ENCODE data around the gene TMEM273. TPM values are rescaled to one million over a fixed set of nuclear protein-coding genes. Genes with fewer than 3 reads are reported as not detected.

The TMEM273 gene
- polyA plus RNA-seq, 1 donor (not counting 4 experiments of a cell fraction or from before 2014, with no cell fraction given) = not detected

- Histone ChIP-seq H3K36me3 (ENCODE audit: control insufficient read depth in 2 of 2, extremely low read depth in 1 of 2, insufficient read depth in 2 of 2, low read length in 2 of 2) (no peaks in the 10 kb centered on the region), H3K4me3 (ENCODE audit: control insufficient read depth in 2 of 3, extremely low read depth in 1 of 3, insufficient read depth in 2 of 3, low read depth in 1 of 3, low read length in 3 of 3) (no peak overlapping the region), H2AFZ (ENCODE audit: control insufficient read depth, low read length) (no peak overlapping the region), H3K79me2 (ENCODE audit: control insufficient read depth, insufficient read depth, low read length) (no peaks in the 10 kb centered on the region), H3K27me3 (ENCODE audit: control insufficient read depth, extremely low read depth, insufficient read depth, low read length) (no peaks in the 10 kb centered on the region), H3K9me3 (ENCODE audit: control insufficient read depth, low read depth, low read length) (no peaks in the 10 kb centered on the region), H3K4me2 (ENCODE audit: control insufficient read depth, extremely low read depth, insufficient read depth, low read depth, low read length) (no peak overlapping the region), H3K9me1 (ENCODE audit: control insufficient read depth, extremely low read depth, insufficient read depth, low read length) (no peaks in the 10 kb centered on the region), H3K4me1 (ENCODE audit: control insufficient read depth, extremely low read depth, insufficient read depth, low read length) (no peaks in the 10 kb centered on the region), H3K9ac (ENCODE audit: control insufficient read depth, extremely low read depth, insufficient read depth, low read length) (no peak overlapping the region), H4K20me1 (ENCODE audit: control insufficient read depth, extremely low read depth, insufficient read depth, low read length) (no peaks in the 10 kb centered on the region), H3K27ac (ENCODE audit: control insufficient read depth, insufficient read depth, low read length) (no peak overlapping the region)
- no peak for FAIRE-seq
- TF ChIP-seq CTCF (optimal IDR thresholded peaks at IDR 0.05 in 1 of 3, IDR thresholded peaks at IDR 0.05 in 1 of 3, conservative IDR thresholded peaks at IDR 0.05 in 1 of 3; ENCODE audit: extremely low read depth in 1 of 3, insufficient read depth in 2 of 3, low read length in 3 of 3) (no peak), EZH2 (IDR thresholded peaks at IDR 0.05; ENCODE audit: low read length) (no peak)
- no peak for DNase-seq (ENCODE audit: low read depth, low spot score)
- dilution Hi-C loops (cut with MboI; ENCODE audit: extremely low pct_ligation_motif_present, low sequenced_read_pairs) = no loop called here
These were observed 55.8 kb downstream of the TMEM273 start for GRCh38 chr10:49132362-49132737.

DNA sequence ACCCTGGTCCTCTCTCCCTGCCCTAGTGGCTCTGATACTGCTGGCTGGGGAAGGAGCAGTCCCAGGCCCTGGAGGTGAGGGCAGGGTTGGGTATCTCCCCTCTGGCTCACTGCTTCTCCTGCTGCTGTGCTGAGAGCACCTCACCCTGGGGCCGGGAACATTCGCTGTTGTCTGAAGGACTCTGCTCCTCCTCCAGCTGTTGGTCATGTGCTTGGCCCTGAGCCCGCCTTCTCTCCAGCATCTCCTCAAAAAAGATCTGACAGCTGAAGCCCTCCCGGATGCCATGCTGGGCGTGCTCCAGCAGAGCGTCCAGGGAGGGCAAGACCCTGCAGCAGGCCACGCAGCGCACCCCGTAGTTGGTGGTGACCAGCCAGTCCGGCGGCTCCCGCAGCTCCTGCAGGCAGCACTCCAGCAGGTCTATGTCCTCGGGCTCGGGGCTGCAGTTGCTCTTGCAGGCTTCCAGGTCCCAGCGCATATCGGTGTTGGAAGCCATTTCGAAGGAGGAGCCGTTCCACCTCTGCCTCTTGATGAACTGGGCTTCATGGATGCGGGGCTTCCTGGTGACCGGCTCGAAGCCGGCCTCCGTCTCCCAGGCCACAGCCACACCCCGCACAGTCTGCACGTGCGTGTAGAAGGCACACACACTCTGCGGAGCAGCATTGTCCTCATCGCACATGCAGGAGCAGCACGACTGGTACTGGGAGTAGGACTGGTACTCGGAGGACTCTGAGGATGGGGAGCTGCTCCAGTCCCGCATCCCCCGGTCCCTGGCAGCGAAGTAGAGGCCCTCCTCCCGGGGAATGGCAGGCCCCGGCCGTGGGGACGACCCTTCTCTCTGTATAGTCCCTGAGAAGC lies 56.5 kb downstream of the TMEM273 start:
- FAIRE-seq (no peak), DNase-seq (ENCODE audit: low read depth, low spot score) (no peak)
- Histone ChIP-seq H3K79me2 (ENCODE audit: control insufficient read depth, insufficient read depth, low read length) (no peaks in the 10 kb centered on the region), H3K4me2 (ENCODE audit: control insufficient read depth, extremely low read depth, insufficient read depth, low read depth, low read length) (no peak overlapping the region), H2AFZ (ENCODE audit: control insufficient read depth, low read length) (no peak overlapping the region), H3K27me3 (ENCODE audit: control insufficient read depth, extremely low read depth, insufficient read depth, low read length) (no peaks in the 10 kb centered on the region), H4K20me1 (ENCODE audit: control insufficient read depth, extremely low read depth, insufficient read depth, low read length) (no peaks in the 10 kb centered on the region), H3K9me1 (ENCODE audit: control insufficient read depth, extremely low read depth, insufficient read depth, low read length) (no peaks in the 10 kb centered on the region), H3K4me1 (ENCODE audit: control insufficient read depth, extremely low read depth, insufficient read depth, low read length) (no peaks in the 10 kb centered on the region), H3K27ac (ENCODE audit: control insufficient read depth, insufficient read depth, low read length) (no peak overlapping the region), H3K9me3 (ENCODE audit: control insufficient read depth, low read depth, low read length) (no peaks in the 10 kb centered on the region), H3K36me3 (ENCODE audit: control insufficient read depth in 2 of 2, extremely low read depth in 1 of 2, insufficient read depth in 2 of 2, low read length in 2 of 2) (no peaks in the 10 kb centered on the region), H3K4me3 (ENCODE audit: control insufficient read depth in 2 of 3, extremely low read depth in 1 of 3, insufficient read depth in 2 of 3, low read depth in 1 of 3, low read length in 3 of 3) (no peak overlapping the region), H3K9ac (ENCODE audit: control insufficient read depth, extremely low read depth, insufficient read depth, low read length) (no peak overlapping the region)
- dilution Hi-C loops (cut with MboI; ENCODE audit: extremely low pct_ligation_motif_present, low sequenced_read_pairs) = no loop called here
- TF ChIP-seq CTCF (optimal IDR thresholded peaks at IDR 0.05 in 1 of 3, IDR thresholded peaks at IDR 0.05 in 1 of 3, conservative IDR thresholded peaks at IDR 0.05 in 1 of 3; ENCODE audit: extremely low read depth in 1 of 3, insufficient read depth in 2 of 3, low read length in 3 of 3) = no peak
- TF ChIP-seq EZH2 (IDR thresholded peaks at IDR 0.05; ENCODE audit: low read length) = no peak

Data from keratinocyte (primary cell).